OCI-LY1 (cell line): Measurements from ENCODE around the gene SURF6.
"Not testable (repeated sequence)": the region's sequence is repeated elsewhere in the genome, so short reads cannot be mapped to it uniquely, and the experiment has no call there.

Experiments
- EZH2 ChIP-seq: fragments of 200-600 bp; sonication (generic), shearing (Covaris generic); IDR thresholded peaks from 2 replicates; pipeline ENCODE4 v1.8.0; 2017; ENCODE audit warnings: borderline replicate concordance, mixed run types, mild to moderate bottlenecking, antibody characterized with exemption, low read length, moderate library complexity, mixed read lengths
- TF ChIP-seq, protein P1 (sequence below): fragments of 200-600 bp; sonication (generic), shearing (Covaris generic); IDR thresholded peaks from 2 replicates; pipeline ENCODE4 v1.5.1; 2017; ENCODE audit warnings: mild to moderate bottlenecking, antibody characterized with exemption, low read length, moderate library complexity, mixed read lengths

DNA sequence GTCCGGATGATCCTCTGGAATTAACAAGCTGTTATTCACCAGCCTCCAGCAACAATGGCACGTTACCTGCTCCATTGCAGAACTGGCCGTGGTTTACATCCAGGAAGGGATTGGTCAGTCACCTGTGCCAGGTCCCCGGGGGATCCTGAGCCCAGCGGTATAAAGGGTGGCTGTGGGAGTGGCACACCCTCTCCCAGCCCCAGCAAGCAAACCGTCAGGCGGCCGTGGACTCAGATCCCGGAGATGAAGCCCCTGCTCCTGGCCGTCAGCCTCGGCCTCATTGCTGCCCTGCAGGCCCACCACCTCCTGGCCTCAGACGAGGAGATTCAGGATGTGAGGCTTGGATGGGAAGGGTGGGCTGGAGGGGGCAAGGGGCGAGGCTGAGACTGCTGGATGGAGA, 18.4 kb downstream of the SURF6 start:
- not testable (repeated sequence) for TF ChIP-seq EZH2
- TF ChIP-seq, protein P1, sequence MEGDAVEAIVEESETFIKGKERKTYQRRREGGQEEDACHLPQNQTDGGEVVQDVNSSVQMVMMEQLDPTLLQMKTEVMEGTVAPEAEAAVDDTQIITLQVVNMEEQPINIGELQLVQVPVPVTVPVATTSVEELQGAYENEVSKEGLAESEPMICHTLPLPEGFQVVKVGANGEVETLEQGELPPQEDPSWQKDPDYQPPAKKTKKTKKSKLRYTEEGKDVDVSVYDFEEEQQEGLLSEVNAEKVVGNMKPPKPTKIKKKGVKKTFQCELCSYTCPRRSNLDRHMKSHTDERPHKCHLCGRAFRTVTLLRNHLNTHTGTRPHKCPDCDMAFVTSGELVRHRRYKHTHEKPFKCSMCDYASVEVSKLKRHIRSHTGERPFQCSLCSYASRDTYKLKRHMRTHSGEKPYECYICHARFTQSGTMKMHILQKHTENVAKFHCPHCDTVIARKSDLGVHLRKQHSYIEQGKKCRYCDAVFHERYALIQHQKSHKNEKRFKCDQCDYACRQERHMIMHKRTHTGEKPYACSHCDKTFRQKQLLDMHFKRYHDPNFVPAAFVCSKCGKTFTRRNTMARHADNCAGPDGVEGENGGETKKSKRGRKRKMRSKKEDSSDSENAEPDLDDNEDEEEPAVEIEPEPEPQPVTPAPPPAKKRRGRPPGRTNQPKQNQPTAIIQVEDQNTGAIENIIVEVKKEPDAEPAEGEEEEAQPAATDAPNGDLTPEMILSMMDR: not testable (repeated sequence)
